ENCODE data around the gene SYNGR2. TPM values are rescaled to one million over a fixed set of nuclear protein-coding genes. Genes with fewer than 3 reads are reported as not detected.

The SYNGR2 gene
- total and polyA plus RNA-seq, 9 of the 15 experiments (the other 6 are each of a cell fraction or from before 2014, with no cell fraction given) = 1.4 to 173 (median 87.8) TPM

GRCh38 chr17:78130090-78130436, 38.3 kb upstream of the SYNGR2 start (continued):
- no peak for TF ChIP-seq ZNF79 (CRISPR knock-in tag; IDR thresholded peaks at IDR 0.05; ENCODE audit: low read depth)
- no peak for TF ChIP-seq ELF4 (CRISPR knock-in tag; IDR thresholded peaks at IDR 0.05)
- no peak for TF ChIP-seq GATA2 (CRISPR knock-in tag; IDR thresholded peaks at IDR 0.05)
- no peak for TF ChIP-seq PHF21A (IDR thresholded peaks at IDR 0.05; ENCODE audit: borderline replicate concordance, low read depth)
- no peak for TF ChIP-seq ZNF12 (CRISPR knock-in tag; IDR thresholded peaks at IDR 0.05)
- TF ChIP-seq PTTG1 (tag; IDR thresholded peaks at IDR 0.05; ENCODE audit: low read depth) = no peak
- no peak for TF ChIP-seq RBFOX2 (IDR thresholded peaks at IDR 0.05; ENCODE audit: low read depth, low read length)
- no peak for TF ChIP-seq ZNF589 (CRISPR knock-in tag; IDR thresholded peaks at IDR 0.05; ENCODE audit: low read depth)
- no peak for TF ChIP-seq U2AF1 (optimal IDR thresholded peaks at IDR 0.05; ENCODE audit: low read depth, low read length)
- no peak for TF ChIP-seq MAX (CRISPR knock-in tag; IDR thresholded peaks at IDR 0.05)
- TF ChIP-seq IRF1 (CRISPR knock-in tag; IDR thresholded peaks at IDR 0.05; ENCODE audit: borderline replicate concordance) = no peak
- no peak for TF ChIP-seq MEIS2 (IDR thresholded peaks at IDR 0.05; ENCODE audit: partially characterized antibody)
- no peak for TF ChIP-seq THAP12 (CRISPR knock-in tag; IDR thresholded peaks at IDR 0.05)
- TF ChIP-seq ZBTB17 (CRISPR knock-in tag; IDR thresholded peaks at IDR 0.05) = no peak; the same call in 1 of the 2 replicates
- 0 out of 2 replicates have a peak, but pooled peaks have one; percentile 27 for TF ChIP-seq RNF2 (IDR thresholded peaks at IDR 0.05)
- TF ChIP-seq PHTF2 (CRISPR knock-in tag; IDR thresholded peaks at IDR 0.05) = no peak
- TF ChIP-seq TEAD2 (tag; IDR thresholded peaks at IDR 0.05) = no peak
- peak; percentile 72; the same call in 1 of the 2 replicates for TF ChIP-seq ZBTB7A (IDR thresholded peaks at IDR 0.05; ENCODE audit: borderline replicate concordance, control insufficient read depth, low read depth, low read length)
- TF ChIP-seq ZNF282 (CRISPR knock-in tag; IDR thresholded peaks at IDR 0.05) = no peak
- no peak for TF ChIP-seq USF2 (CRISPR knock-in tag; IDR thresholded peaks at IDR 0.05)
- no peak for TF ChIP-seq MNT (conservative IDR thresholded peaks at IDR 0.05)
- TF ChIP-seq EP300 (IDR thresholded peaks at IDR 0.05; ENCODE audit: low read length) = peak; percentile 25; the same call in 1 of the 2 replicates
- 0 out of 2 replicates have a peak, but pooled peaks have one; percentile 5 for TF ChIP-seq ZNF311 (CRISPR knock-in tag; IDR thresholded peaks at IDR 0.05)
- peak; percentile 63 for TF ChIP-seq TCF3 (CRISPR knock-in tag; IDR thresholded peaks at IDR 0.05)
- TF ChIP-seq ZNF316 (IDR thresholded peaks at IDR 0.05) = no peak
- 0 out of 2 replicates have a peak, but pooled peaks have one; percentile 38 for TF ChIP-seq NFRKB (IDR thresholded peaks at IDR 0.05; ENCODE audit: low read depth)

All from K562 (cell line).